Erythroblast (primary cell): ENCODE measurements around the gene GRIK2.

Source experiments
- GATA1 ChIP-seq: IDR thresholded peaks from 2 replicates; pipeline ENCODE4 v1.6.1; 2011; ENCODE audit warnings: low read depth, mild to moderate bottlenecking, control low read depth, low read length, moderate library complexity
- POLR2A ChIP-seq: IDR thresholded peaks from 2 replicates; pipeline ENCODE4 v1.6.1; 2011; ENCODE audit warnings: mild to moderate bottlenecking, low read length

GRCh38 chr6:101878554-101879276 lies 485.2 kb downstream of the GRIK2 start:
- TF ChIP-seq POLR2A (no peak), GATA1 (no peak)
